Stimulated activated CD4-positive, alpha-beta T cell treated with anti-CD3 and anti-CD28 coated beads, Interleukin-12 subunit alpha, Interleukin-12 subunit beta, amount 100 ng/mL, for 48 hours (primary cell): ENCODE measurements around the gene EPX.

ENCODE experiments used
- DNase-seq, 3 donors: peaks; one replicate each; pipeline ENCODE4 v3.0.0-alpha.2; 2020; ENCODE audit warnings: low read depth in 2 of 3, low spot score in 1 of 3

The EPX gene

DNA sequence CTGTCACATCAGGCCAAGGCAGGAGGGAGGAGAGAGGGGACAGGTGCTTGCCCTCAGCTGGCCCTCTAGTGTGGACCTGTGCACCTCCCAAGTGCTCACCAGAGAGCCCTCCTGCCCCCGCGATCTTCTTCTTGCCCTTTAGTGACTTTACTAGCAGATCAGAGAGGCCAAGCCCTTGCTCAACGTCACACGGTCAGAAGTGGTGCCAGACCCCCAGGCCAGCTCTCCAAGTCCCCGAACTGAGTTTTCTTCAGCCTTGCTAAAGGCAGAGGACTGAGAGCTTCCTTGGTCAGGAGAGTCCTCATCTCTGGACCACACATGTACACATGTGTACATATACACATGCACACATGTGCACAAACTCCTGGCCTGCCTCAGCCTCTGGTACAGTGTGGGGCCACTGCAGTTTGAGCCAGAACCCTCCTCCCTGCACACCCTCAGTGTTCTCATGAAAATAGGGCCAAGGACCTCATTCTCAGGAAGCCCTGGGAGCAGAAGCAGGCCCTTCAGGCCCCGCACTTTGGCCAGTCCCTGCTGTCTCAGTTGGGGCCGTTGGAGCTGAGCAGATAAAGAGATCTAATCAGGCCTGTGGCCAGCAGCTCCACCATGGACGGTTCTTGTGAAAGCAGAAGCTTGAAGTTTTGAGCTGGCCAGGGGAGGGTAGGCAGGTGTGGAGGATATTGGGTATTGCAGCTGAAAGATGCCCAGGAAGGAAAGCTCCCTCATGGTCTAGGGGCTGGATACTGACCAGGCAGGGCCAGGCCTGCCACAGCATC is 7.4 kb upstream of the EPX start:
- DNase-seq, result no peak

DNA sequence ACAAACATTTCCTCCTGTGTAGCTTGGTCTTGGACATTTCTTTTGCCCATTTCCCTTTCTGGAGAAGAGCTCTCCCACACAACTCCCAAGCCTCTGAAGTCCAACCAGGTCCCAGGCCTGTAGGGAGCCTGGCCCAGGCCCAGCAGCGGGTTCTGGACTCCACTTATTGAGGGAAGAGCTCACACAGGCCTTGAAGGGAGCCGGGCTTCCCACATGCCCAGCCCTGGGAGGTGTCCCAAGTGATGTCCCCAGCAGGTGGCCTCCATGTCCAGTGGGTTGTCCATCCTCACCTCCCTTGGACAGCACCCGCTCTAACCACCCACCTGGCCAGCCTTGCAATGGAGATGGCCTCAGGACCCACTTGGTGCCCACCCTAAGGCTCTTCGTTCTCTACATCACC is 5.9 kb upstream of the EPX start:
- DNase-seq, result no peak

DNA sequence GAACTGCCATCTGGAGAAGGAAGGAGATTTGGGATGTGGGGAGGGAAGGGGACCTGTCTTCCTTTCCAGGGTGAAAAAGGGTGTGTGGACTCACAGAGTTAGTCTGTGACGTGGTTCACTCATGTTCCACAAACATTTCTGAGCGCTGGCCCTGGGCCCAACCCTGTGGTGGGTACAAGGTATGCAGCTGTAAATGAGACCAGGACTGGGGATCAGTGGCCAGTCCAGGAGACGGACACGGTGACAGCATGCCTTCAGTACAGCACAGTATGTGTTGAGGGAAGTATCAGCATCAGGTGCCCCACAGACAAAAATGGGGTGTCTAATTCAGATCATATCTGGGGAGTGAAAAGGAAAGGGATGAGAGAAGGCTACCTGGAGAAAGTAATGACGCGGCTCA is 5.5 kb upstream of the EPX start:
- DNase-seq, result no peak

DNA sequence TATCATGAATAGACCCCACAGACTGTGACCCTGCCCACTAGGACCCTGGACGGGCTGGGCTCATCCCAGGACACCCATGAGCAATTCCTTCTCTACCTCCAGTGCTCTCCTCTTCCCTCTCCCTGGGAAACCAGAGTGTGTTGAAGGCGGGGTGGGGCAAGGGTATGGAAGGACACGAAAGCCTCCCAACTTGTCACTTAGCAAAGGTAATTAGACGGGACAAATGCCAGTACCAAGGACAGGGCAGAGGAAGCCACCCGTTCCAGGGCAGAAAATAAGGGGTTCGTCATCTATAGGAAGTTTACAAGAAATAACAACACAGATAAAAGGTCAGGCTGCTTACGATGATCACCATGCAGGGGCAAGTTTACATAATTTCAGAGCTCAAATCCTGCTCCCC is 4.9 kb upstream of the EPX start:
- no peak for DNase-seq

DNA sequence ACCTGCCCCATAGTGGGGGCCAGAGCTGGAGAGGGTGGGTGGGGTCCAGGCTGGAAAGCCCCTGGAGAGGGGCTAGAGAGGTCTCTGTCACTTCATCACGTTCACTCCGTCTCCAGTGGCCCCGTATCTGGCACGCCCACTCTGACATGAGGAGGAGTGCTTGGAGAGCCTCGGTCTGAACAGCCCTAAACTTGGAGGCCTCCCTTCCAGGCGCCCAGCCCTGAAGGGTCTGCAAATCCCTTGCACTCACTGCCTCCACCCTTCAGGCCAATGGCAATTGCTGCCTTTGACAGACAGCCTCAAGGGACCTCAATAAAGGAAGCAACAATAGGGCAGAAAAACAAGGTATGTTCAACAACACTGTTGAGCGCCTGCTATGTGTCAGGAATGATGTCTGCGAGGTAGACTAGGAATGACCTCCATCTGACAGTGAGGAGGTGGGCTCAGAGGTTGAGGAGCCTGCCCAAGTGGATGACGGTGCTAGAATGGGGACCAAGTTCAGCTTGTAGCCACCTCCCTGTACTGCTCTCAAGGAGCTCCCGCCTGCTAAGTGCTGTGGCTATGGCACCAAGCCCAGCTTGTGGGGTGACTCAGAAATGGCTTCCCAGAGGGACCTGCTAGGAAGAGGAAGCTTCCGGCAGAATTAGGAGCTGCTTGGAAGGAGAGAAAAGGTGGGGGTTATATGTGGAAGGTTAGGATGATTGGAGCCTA is 2.9 kb upstream of the EPX start:
- no peak for DNase-seq

DNA sequence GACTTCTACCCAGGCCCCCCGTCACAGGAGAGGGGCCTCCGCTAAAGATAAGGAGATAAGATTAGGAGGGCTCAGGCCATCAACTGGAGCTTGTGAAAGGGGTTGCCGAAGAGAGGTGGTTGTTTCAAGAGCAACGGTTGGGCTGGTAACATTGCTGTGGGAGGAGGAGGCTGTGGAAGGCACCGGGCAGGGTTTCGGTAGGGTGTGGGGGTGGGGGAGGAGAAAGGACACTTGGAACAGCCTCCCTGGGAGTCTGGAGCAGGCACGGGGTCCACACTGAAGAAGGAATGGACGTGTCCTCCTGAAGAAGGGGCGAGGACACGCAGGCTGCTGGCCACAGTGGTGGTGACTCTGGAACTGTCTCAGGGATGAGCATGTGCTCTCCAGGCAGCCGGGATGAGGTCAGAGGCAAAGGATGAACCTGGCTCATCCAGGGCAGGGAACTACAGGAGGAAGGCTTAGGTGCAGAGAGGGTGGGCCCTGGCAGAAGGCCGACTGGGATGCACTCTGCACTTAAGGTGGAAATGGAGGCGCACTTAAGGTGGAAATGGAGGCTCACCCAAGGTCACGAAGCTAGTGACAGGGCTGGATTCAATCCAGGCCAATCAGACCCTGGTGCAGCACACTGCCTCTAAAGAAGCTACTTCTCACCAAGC is 1.2 kb upstream of the EPX start:
- DNase-seq, result no peak

DNA sequence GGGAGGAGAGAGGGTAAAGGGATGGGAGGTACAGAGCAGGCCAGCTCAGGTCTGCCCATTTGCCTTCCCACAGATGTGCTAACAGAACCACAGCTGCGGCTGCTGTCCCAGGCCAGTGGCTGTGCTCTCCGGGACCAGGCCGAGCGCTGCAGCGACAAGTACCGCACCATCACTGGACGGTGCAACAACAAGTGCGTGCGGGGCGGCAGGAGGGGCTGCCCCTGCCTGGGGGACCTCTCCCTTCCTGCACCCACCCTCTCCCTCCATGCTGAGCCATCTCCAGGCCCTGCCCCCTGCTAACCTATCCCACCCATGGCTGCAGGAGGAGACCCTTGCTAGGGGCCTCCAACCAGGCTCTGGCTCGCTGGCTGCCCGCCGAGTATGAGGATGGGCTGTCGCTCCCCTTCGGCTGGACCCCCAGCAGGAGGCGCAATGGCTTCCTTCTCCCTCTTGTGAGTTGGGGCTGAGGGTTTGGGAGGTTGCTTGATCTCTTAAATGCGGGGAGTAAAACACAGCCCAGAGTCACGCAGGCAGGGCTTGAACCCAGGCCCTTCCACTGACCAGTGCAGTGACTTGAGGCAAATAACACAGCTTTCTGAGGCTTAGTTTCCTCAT is 1.2 kb downstream of the EPX start:
- no peak for DNase-seq

DNA sequence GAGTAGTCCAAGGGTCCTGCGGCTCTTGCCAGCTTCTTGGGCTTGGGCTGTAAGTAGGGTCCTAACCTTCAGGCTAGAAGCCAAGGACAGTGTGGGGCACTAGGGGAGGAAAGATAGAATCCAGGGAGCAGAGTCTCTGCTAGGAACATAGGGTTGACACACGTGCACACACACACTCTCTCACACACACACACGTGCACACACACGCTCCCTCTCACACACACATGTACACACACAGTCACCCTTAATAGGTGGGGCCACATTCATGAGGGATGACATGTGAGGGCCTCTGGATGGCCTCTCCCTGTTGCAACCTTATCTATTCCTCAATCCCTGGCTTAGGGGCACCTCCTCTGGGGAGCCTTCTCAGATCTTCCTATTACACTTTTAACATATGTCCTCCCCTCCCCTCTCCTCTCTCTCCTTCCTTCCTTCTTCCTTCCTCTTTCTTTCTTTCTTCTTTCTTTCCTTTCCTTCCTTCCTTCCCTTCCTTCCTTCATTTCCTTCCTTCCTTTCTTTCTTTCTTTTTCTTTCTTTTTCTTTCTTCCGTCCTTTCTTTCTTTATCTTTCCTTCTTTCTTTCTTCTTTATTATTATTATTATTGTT is 3.1 kb downstream of the EPX start:
- DNase-seq, result no peak

DNA sequence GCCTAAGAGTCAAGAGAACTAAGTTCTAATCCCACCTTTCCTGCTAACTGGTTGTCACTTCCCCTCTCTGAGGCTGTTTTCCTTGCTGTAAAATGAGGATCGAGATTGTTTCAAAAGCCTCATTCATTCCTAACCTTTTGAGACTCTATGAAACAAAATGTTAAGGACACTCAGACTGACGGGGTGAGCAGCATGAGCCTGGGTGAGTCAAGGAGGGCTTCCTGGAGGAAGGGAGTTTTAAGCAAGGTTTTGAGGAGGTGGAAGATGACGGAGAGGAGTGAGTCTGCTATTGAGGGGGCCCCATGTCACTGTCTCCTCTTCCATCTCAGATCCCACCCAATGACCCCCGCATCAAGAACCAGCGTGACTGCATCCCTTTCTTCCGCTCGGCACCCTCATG is 4.1 kb downstream of the EPX start:
- no peak for DNase-seq

DNA sequence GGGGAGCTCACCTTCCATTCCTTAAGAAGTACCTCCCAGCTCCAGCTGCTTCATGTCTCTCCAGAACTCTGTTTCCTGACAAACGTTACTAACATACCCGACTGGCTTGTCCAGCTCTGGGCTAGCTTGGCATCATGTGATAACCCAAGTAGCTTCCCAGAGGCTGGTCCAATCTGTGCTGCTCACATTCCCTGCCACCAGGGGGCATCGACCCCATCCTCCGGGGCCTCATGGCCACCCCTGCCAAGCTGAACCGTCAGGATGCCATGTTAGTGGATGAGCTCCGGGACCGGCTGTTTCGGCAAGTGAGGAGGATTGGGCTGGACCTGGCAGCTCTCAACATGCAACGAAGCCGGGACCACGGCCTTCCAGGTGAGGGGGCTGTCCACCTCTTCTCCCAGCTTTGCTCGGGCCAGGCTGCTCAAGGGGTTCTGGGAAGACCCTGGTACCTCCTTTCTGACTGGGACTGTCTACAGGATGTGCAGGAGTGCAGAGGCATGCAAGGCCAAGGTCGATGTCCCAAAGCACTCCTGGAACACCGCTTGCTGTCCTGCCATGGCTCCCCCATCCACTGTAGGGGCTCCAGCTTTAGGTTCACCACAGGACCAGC is 7.6 kb downstream of the EPX start:
- peak; percentile 47 to 61 (median 51) for DNase-seq

DNA sequence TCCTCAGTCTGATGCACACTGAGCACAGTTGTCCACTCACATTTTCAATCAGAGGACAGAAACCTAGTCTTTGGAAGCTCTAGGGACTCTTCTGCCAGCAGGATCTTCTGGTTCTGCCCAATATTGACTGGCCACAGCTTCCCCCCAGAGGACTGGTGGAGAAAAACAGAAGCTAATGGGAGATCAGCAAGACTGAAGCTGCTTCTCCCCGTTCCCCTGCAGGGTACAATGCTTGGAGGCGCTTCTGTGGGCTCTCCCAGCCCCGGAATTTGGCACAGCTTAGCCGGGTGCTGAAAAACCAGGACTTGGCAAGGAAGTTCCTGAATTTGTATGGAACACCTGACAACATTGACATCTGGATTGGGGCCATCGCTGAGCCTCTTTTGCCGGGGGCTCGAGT is 10.3 kb downstream of the EPX start:
- DNase-seq, result no peak

DNA sequence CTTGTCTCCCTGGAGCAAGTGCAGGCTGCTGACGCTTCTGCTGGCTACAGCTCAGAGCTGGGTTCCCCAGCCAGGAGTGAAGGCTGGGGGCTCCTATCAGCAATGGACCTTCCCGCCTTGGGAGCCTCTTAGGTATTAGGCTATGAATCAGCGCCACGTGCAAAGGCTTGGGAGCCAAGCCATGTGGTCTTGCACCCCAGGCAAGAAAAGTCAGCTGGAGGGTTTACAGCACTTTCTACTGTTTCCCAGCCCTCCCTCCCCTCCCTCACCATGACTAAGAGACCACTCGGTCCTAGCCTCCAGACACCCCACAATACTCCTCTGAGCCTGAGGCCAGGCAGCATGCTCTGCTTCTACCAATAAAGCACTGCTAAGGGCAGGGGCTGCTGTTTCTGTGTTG is 12.3 kb downstream of the EPX start:
- DNase-seq, result no peak

DNA sequence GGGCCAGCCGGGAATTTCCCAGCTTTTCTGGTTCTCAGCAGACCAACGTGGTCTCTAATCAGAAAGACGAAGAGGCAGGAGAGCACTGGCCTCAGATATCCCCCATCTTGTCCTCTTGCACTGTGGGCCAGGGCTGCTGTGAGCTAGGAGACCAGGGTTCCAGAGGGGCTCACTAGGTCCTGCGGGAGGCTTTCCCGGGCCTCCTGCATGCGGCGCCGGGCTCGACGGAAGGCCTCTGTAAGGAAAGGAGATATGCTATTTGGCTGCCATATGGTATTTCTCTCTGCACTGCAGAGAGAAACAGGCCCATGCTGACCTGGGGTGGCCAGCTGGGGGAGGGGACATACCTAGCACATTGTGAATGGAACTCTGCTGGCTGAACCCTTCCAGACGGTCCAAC is 13.4 kb downstream of the EPX start:
- DNase-seq, result no peak

DNA sequence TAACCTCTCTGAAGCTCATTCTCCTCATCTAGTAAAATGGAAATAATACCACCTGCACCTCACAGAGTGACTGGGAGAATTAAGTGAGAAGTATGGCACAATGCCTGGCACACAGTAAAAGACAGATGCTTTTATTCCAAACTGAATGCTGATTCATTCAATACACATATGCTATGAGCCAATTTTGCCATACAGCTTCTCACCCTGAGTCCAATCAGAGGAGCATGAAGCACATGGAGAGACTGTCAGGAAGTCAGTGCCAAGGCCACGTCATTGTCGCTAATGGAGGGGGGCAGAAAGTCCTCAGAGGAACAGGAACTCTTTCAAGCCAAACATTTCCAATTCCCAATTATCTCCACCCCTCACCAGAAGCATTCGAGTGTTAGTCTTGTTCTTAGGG is 14.9 kb downstream of the EPX start:
- DNase-seq, result no peak

DNA sequence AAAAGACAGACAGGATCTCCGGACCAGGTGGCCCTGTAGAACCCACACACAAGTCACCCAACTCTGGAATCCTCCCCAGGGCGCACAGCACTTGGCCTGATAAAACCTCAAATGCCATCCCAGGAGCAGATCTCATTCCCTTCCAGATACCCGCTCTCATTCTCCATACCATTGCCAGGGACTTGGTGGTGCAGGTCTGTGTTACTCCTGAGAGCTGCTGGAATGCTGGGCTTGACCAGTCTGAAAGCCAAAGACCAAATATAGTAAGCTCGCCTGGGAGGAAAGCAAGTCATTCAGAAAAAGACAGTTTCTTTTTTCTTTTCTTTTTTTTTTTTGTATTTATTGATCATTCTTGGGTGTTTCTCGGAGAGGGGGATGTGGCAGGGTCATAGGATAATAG is 15.8 kb downstream of the EPX start:
- DNase-seq, result no peak

DNA sequence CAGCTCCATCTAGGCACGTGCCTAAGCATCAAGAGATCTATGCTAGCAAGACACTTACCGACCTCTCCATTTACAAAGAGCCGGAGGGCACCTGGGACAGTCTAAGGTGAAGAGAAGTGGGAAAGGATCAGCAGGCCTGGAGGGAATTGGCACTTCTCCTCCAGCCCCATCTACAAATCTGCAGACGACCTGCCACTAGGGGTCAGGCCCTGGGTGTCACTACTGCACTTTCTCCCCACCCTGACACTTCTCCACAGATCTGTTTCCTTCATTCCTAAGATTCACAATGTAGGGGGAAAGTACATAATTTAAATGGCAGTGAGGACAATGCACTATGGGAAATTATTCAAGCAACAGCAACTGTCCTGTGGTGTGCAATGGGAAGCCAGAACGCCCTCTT is 18.4 kb downstream of the EPX start:
- DNase-seq, result no peak

DNA sequence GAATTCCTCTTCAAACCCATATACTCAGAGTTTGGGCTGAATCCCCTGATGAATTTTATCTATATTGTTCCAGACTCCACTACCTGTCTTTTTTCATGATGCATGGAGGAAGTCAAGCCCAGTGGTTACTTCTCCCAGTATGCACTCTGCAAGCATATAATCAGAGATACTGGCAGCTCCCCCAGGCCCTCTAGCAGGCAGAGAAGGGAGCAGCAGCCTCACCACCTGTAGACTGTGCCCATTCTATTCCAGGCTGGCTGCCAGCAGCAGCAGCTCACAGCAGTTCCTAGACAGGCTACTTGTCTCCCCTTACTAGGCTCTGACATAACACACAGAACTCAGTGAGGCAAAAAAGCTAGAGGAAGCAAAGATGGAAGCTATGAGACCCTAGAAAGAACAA is 23.2 kb downstream of the EPX start:
- DNase-seq, result no peak

DNA sequence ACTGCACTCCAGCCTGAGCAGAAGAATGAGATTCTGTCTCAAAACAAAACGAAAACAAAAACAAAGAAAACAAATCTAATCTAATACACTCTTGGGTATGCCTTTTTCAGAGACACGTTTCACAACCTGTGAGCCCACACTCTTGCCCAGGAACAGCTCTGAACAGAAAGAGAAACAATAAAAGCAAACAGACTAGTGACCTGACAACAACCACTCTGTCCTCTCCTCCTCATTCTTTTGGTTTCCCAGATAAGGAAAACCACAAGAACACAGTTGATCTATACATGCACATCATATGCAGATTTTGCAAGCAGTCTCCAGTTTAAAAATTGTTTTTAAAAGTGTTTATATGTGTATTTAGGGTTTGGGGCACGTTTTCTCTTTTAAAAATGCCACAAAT is 25.2 kb downstream of the EPX start:
- DNase-seq, result no peak

DNA sequence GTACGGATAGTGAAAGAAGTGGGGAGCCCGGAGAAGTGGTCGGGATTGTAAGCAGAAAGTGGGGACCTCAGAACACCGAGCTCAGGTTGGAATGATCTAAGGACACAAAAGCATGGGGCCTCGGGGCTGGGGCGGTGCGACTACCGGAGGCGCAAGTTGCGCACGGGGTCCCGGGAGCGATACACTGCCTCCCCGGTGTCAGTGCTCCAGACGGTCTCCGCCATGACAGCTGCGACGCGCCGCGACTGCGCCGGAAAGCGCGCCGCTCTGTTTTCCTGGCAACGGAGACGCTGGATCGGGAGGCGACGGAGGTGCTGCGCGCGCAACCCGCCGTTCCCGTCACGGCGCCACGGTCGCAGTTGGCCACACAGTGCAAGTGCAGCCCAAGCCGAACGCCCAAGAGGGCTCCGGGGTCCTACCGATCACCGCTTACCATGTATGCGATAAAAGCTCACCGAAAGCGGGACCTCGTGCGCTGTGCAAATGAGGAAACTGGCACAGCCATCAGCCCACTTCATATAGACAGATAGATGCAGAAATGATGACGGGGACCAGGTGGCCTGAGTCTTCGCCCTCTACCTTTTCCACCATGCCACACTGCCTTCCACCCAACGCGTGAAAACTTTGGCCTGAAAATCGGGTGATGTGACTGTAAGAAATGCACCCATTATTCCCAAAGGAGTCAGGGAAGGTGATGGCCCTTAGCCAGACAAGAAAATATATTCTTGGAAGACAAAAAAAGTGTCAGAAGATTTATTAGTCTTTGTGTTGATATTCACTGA is 26.7 kb downstream of the EPX start, which contains the start of gene MKS1:
TSS of gene MKS1 (minus strand) at position 249 of the 782 bp plus-strand sequence. CDS start at position 224, 25 bp downstream.
- peak; percentile 88 to 94 (median 94) for DNase-seq

DNA sequence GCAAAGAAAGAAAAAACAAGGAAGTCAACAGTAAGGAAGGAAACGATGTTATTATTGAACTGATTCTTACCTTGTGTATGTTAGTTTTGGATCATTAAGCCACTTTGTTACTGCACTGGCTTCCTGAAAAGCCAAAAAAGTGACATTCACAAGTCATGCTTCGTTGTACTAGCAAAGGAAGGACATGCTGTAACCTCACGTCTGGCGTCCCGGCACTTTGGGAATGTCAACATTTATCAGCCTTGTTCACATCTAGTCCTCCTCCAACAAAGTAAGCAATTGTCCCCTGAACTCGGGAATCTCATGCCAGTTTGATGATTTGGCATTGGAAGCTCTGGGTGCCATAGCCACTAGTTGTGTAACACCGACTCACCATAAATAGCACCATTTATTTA is 27.3 kb downstream of the EPX start:
- DNase-seq, result no peak
